ENCODE data around the gene NT5M.
A peak's percentile ranks its signal among the peaks of the same experiment; 100 is the strongest.
"Not testable (repeated sequence)": the region's sequence is repeated elsewhere in the genome, so short reads cannot be mapped to it uniquely, and the experiment has no call there.

The NT5M gene

DNA sequence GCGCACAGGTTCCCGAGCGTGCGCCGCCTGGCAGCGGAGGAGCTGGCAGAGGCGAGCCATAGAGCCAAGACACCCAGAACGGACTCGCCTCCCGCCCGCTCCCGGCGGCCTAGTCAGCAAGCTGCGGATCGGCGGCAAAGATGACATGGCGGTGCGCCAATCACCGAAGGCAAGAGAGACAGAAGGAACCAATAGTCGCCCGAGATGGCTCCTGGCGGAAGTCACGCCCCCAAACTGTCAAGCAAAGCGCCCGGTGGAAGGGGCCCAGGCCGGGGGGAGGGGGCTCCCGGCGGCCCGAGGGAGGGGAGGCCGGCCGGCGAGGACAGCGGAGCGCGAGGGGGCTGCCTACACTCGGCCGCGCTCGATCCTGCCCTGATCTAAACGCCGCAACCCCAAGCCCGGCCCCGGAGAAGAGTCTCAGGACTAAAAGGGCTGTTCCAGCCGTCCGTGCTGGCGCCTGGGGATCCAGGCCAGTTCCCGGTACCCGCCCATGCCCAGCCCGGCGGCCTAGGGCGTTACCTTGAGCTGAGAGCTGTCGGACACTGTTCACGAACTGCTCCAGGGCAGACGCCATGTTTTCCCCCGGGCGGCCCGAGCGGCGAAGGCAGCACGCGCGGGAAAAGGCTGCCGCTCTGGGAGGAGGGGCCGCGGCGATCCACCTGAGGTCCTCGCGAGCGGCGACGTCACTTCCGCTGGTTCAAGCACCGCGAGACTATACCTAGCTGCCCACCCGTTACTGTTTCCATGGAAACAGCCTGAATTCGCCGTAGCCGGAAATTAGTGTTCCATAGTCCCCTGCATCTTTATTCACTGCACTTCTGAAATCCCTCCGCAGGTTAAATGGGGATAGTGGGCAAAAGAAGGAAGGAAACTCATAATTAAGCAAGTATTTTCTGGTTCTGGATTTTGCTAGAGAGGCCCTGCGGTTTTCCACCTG, 22.3 kb upstream of the NT5M start, which contains the start of gene COPS3:
TSS of gene COPS3 (minus strand) at position 634 of the 937 bp plus-strand sequence. CDS start at position 574, 60 bp downstream.
- TF ChIP-seq POLR2AphosphoS5 (IDR thresholded peaks at IDR 0.05; ENCODE audit: low read depth, low read length), result peak; percentile 90
- peak; percentile 94 for TF ChIP-seq POLR2A (IDR thresholded peaks at IDR 0.05; ENCODE audit: low read depth, low read length)
- peak; percentile 39 for TF ChIP-seq TAF1 (IDR thresholded peaks at IDR 0.05; ENCODE audit: borderline replicate concordance, low read depth, low read length)
- FAIRE-seq, result peak; percentile 98
- DNase-seq (ENCODE audit: insufficient read length), result peak; percentile 88

DNA sequence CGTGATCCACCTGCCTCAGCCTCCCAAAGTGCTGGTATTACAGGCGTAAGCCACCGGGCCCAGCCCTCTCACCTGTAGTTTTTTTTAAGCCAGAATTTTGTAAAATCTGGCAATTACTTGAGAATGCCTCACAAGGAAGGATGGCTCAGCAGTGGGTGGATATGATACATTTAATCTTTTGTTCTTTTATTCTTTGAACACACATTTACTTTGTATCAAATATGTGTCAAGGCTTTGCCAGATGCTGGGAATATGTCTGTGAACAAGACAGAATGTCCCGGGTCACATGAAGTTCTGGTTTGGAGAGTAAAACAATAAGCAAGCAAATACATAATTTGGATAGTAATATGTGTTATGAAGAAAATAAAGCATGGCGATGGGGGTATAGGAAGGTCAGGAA, 17.2 kb upstream of the NT5M start:
- no peak for FAIRE-seq
- no peak for TF ChIP-seq POLR2AphosphoS5 (IDR thresholded peaks at IDR 0.05; ENCODE audit: low read depth, low read length)
- TF ChIP-seq TAF1 (IDR thresholded peaks at IDR 0.05; ENCODE audit: borderline replicate concordance, low read depth, low read length), result no peak
- TF ChIP-seq POLR2A (IDR thresholded peaks at IDR 0.05; ENCODE audit: low read depth, low read length), result no peak
- no peak for DNase-seq (ENCODE audit: insufficient read length)

DNA sequence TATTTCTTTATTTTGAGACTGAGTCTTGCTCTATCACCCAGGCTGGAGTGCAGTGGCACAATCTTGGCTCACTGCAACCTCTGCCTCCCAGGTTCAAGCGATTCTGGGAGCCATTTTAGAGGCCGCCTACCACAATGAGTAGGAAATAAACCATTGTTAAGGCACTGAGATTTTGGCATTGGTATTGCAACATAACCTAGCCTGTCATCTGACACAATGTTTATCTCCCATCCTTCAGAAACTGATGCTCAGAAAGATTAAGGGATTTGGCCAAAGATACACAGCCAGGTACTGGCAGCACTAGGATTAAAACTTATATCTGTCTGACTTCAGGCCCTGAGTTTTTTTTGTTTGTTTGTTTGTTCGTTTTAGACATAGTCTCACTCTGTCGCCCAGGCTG, 14.1 kb upstream of the NT5M start:
- TF ChIP-seq POLR2AphosphoS5 (IDR thresholded peaks at IDR 0.05; ENCODE audit: low read depth, low read length), result no peak
- TF ChIP-seq POLR2A (IDR thresholded peaks at IDR 0.05; ENCODE audit: low read depth, low read length), result no peak
- TF ChIP-seq TAF1 (IDR thresholded peaks at IDR 0.05; ENCODE audit: borderline replicate concordance, low read depth, low read length), result no peak
- DNase-seq (ENCODE audit: insufficient read length), result no peak
- no peak for FAIRE-seq

DNA sequence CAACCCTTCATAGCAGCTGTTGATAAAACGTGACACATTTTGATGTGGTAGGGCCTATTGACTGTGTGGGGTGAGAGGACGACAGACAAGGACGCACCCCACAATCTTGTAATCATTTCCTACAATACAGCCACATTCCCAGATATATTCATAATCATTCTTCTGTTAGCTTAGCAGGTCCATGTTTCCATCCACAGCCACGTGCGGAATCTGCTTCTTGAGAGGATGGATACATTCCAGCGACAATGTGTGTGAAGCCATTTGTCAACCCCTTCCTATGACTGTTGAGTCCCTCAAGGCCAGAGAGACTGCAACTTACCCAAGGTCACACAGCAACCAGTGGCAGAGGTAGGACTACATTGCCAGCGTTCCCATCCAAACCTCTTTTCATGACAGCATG, 13.5 kb upstream of the NT5M start:
- no peak for FAIRE-seq
- TF ChIP-seq TAF1 (IDR thresholded peaks at IDR 0.05; ENCODE audit: borderline replicate concordance, low read depth, low read length) (no peak), POLR2AphosphoS5 (IDR thresholded peaks at IDR 0.05; ENCODE audit: low read depth, low read length) (no peak), POLR2A (IDR thresholded peaks at IDR 0.05; ENCODE audit: low read depth, low read length) (no peak)
- no peak for DNase-seq (ENCODE audit: insufficient read length)

DNA sequence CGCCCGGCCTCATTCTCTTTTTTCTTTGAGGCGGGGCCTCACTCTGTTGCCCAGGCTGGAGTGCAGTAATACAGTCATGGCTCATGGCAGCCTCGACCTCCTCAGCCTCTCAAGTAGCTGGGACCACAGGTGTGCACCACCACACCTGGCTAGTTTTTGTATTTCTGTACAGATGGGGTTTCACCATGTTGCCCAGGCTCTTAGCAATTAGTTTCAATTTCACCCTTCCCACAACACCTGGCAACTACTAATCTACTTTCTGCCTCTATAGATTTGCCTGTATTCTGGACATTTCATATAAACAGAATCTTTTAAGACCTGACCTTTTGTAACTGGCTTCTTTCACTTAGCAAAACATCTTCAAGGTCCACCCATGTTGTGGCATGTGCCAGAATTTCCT, 8.0 kb upstream of the NT5M start:
- DNase-seq (ENCODE audit: insufficient read length), result no peak
- no peak for TF ChIP-seq POLR2AphosphoS5 (IDR thresholded peaks at IDR 0.05; ENCODE audit: low read depth, low read length)
- no peak for TF ChIP-seq POLR2A (IDR thresholded peaks at IDR 0.05; ENCODE audit: low read depth, low read length)
- no peak for TF ChIP-seq TAF1 (IDR thresholded peaks at IDR 0.05; ENCODE audit: borderline replicate concordance, low read depth, low read length)
- FAIRE-seq, result no peak

DNA sequence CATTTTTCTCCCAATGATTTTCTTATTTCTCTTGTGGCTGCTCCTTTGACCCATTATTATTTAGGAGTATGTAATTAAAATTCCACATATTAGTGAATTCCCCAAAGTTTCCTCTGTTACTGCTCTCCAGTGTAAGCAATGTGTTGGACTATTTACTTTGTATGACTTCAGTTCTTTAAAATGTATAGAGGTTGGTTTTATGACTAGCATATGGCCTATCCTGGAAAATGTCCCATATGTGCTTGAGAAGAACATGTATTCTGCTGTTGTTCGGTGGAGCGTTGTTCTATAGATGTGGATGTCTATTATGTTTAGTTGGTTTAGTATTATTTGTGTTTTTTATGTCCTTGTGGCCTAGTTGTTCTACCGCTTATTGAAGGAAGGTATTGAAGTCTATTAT, 6.0 kb upstream of the NT5M start:
- TF ChIP-seq TAF1 (IDR thresholded peaks at IDR 0.05; ENCODE audit: borderline replicate concordance, low read depth, low read length), result no peak
- no peak for TF ChIP-seq POLR2A (IDR thresholded peaks at IDR 0.05; ENCODE audit: low read depth, low read length)
- TF ChIP-seq POLR2AphosphoS5 (IDR thresholded peaks at IDR 0.05; ENCODE audit: low read depth, low read length), result no peak
- FAIRE-seq, result no peak
- no peak for DNase-seq (ENCODE audit: insufficient read length)

DNA sequence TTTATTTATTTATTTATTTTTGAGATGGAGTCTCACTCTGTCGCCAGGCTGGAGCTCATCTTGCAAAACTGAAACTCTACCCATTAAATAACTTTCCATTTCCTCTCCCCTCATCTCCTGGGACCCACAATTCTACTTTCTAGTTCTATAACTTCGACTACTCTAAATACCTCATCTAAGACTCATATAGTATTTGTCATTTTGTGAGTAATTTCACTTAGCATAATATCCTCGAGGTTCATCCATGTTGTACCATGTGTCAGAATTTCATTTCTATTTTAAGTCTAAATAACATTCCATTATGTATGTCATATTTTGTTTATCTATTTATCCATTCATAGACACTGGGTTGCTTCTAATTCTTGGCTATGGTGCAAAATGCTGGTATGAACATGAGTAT, 5.1 kb upstream of the NT5M start:
- no peak for TF ChIP-seq POLR2A (IDR thresholded peaks at IDR 0.05; ENCODE audit: low read depth, low read length)
- TF ChIP-seq POLR2AphosphoS5 (IDR thresholded peaks at IDR 0.05; ENCODE audit: low read depth, low read length), result no peak
- no peak for TF ChIP-seq TAF1 (IDR thresholded peaks at IDR 0.05; ENCODE audit: borderline replicate concordance, low read depth, low read length)
- FAIRE-seq, result no peak
- DNase-seq (ENCODE audit: insufficient read length), result no peak

DNA sequence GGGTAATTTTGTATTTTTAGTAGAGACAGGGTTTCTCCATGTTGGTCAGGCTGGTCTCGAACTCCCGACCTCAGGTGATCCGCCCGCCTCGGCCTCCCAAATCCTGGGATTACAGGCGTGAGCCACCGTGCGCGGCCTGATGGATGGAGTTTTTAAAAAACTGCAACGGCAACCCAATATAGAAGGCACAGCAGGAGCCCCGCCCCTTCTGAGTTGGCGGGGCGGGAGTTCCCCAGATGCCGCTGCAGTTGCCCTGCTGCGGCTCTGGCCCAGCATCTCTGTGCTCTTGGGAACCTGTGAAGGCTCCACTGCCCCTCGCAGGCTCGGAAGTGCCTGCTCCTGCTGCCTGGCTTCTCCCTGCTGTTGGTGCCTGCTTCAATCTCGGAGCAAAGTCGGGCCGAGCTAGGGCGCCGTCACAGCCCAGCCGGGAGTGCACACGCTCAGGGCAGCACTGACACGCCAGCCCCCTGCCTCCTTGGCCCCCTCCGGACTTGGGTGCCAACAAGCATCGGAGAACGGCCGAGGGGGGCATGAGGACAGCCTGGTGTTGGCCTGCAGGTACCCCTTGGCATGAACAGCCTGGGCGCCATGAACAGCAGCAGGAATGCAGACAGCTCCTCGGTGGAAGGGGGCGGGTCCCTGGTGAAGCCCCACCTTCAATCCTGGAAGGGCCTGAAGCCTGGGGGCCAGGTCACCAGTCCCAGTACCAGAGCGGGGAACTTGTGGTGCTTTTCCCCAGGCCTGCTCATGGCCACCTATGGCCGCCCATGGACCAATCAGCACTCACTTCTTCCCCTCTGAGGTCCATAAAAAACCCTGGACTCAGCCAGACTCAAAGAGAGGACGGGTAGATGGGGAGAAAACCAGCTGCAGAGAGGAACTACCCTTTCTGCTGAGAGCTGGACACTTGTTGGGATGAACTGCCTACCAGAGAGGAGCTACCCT, 2.3 kb upstream of the NT5M start:
- FAIRE-seq (peak; percentile 73), DNase-seq (ENCODE audit: insufficient read length) (no peak)
- TF ChIP-seq POLR2A (IDR thresholded peaks at IDR 0.05; ENCODE audit: low read depth, low read length), result no peak
- TF ChIP-seq TAF1 (IDR thresholded peaks at IDR 0.05; ENCODE audit: borderline replicate concordance, low read depth, low read length), result no peak
- TF ChIP-seq POLR2AphosphoS5 (IDR thresholded peaks at IDR 0.05; ENCODE audit: low read depth, low read length), result no peak

DNA sequence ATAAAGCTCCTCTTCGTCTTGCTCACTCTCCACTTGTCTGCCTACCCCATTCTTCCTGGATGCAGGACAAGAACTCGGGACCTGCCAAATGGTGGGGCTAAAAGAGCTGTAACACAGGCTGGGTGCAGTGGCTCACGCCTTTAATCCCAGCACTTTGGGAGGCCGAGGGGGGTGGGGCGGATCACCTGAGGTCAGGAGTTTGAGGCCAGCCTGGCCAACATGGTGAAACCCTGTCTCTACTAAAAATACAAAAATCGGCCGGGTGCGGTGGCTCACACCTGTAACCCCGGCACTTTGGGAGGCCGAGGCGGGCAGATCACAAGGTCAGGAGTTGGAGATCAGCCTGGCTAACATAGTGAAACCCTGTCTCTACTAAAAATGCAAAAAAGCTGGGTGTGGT, 1.5 kb upstream of the NT5M start:
- DNase-seq (ENCODE audit: insufficient read length); FAIRE-seq: not testable (repeated sequence)

DNA sequence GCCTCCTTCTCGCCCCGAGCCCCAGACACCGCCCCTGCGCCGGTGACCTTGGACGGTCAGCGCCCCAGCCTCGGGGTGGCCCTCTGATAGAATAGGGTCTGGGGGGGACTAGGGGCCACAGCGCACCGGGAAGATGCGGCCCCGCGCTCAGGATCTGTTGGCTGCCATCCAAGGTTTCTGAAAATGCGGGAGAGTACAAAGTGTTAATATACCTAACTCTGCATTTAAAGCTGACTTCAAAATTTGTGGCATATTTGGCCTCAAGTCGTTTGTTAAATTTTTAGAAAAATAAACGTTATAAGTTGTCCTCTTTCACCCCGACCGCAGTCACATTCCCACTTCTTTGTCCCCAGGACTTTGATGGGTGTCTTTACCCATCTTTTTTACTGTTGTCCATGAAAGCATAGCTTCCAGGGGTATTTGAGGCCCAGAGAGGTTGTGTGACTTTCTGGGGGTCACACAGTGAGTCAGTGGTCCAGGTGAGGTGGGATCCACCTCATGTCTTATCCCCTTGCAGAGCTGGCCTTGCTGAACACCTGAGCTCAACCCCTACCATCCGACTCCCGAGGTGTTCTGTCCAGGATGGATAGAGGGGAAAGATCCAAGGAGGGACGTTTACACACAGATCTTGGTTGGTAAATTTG, 796 bp downstream of the NT5M start:
- DNase-seq (ENCODE audit: insufficient read length), result no peak
- FAIRE-seq, result no peak
- TF ChIP-seq POLR2A (IDR thresholded peaks at IDR 0.05; ENCODE audit: low read depth, low read length) (no peak), TAF1 (IDR thresholded peaks at IDR 0.05; ENCODE audit: borderline replicate concordance, low read depth, low read length) (no peak), POLR2AphosphoS5 (IDR thresholded peaks at IDR 0.05; ENCODE audit: low read depth, low read length) (no peak)

DNA sequence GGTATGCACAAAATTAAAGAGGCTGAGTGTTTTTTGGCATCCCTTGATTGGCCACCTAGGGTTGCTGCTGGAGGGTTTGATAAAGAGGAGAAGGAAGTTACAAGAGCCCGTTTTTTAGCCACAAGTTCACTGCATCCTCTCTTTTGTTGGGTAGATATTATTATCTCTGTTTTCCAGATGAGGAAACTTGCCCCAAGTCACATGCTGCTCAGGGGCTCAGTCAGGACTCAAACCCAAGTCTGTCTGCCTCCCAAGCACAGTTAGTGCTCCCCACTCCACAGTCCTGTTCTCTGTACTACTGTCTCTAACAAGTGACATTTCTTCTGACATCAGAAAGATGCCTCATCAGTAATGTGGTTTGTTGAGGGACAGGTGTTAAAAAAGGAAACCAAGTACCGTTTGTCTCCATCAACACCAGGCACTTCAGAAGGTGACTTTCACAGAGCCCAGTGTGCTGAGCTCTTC, 1.4 kb downstream of the NT5M start:
- FAIRE-seq (peak; percentile 14), DNase-seq (ENCODE audit: insufficient read length) (no peak)
- TF ChIP-seq POLR2AphosphoS5 (IDR thresholded peaks at IDR 0.05; ENCODE audit: low read depth, low read length), result no peak
- TF ChIP-seq TAF1 (IDR thresholded peaks at IDR 0.05; ENCODE audit: borderline replicate concordance, low read depth, low read length), result no peak
- TF ChIP-seq POLR2A (IDR thresholded peaks at IDR 0.05; ENCODE audit: low read depth, low read length), result no peak
